Activated B cell treated with CpG ODN at 0.5 μM for 24 hours (primary cell): ENCODE results near the gene NT5C2. TPM values are rescaled to one million over a fixed set of nuclear protein-coding genes. Genes with fewer than 3 reads are reported as not detected.

Source experiments
- ATAC-seq: fragments of 200-7000 bp; cut with Tn5 transposase; one replicate; pipeline ENCODE4 v1.10.0; 2021; ENCODE audit warnings: low read depth, mild to moderate bottlenecking, moderate library complexity
- CTCF ChIA-PET: fragments of 350-600 bp; sonication (Branson Sonifier 250); formaldehyde crosslinking; loops from one replicate; lab custom pipeline; 2021; ENCODE audit warnings: antibody characterized with exemption; lab: Charles Lee
- POLR2A ChIA-PET: fragments of 350-600 bp; sonication (Branson Sonifier 250); formaldehyde crosslinking; loops from one replicate; lab custom pipeline; 2021; ENCODE audit warnings: antibody characterized with exemption; lab: Charles Lee
- DNase-seq: peaks from one replicate; pipeline ENCODE4 v3.0.0; 2022
- H3K27ac Mint-ChIP-seq: one replicate; pipeline ENCODE4 v1.8.0; 2020; ENCODE audit warnings: mixed read lengths
- H3K27me3 Mint-ChIP-seq: one replicate; pipeline ENCODE4 v1.8.0; 2021; ENCODE audit warnings: mixed read lengths
- H3K36me3 Mint-ChIP-seq: one replicate; pipeline ENCODE4 v1.8.0; 2021; ENCODE audit warnings: low read depth, mixed read lengths
- H3K4me1 Mint-ChIP-seq: one replicate; pipeline ENCODE4 v1.8.0; 2021; ENCODE audit warnings: mixed read lengths
- H3K4me3 Mint-ChIP-seq: one replicate; pipeline ENCODE4 v1.8.0; 2020; ENCODE audit warnings: mild to moderate bottlenecking, mixed read lengths
- H3K9me3 Mint-ChIP-seq: one replicate; pipeline ENCODE4 v1.8.0; 2020; ENCODE audit warnings: mixed read lengths
- CTCF ChIP-seq: fragments of 200-600 bp; IDR thresholded peaks from one replicate; pipeline ENCODE4 v1.8.0; 2022; ENCODE audit warnings: antibody characterized with exemption, mild to moderate bottlenecking
- intact Hi-C: fragments of 100-400 bp; cut with micrococcal nuclease; formaldehyde crosslinking; loops from one replicate; pipeline ENCODE4 v1.15.1; 2024
- total RNA-seq: library from RNA; stranded (reverse); gene quantifications from 2 replicates; pipeline ENCODE4 v1.2.3, GENCODE V29; 2022

Gene NT5C2
- total RNA-seq, 1 donor from 2014 or later: 60.4 TPM

GRCh38 chr10:103049237-103049636, 143.8 kb downstream of the NT5C2 start:
- intact Hi-C loops: no loop called here
- ChIA-PET CTCF (no interaction called here), POLR2A (no interaction called here)

DNA sequence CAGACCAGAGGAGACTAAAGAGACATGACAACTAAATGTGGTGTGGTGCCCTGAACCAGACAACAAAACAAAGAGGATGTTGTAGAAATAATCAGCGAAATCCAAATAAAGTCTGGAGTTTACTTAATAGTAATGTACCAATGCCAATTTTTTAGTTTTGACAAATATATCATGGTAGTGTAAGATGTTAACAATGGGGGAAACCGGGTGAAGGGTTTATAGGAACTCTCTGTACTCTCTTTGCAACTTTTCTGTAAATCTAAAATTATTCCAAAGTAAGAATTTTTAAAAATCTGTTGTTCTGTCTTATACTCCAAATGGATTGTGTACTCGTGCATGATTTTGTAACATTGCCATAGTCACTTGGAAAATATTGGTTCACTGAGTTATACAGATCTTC, 145.7 kb downstream of the NT5C2 start:
- intact Hi-C loops: no loop called here
- Mint-ChIP-seq H3K36me3 (peaks cover 13% of the 10 kb centered on the region), H3K9me3 (no peaks in the 10 kb centered on the region), H3K27ac (no peak overlapping the region), H3K4me3 (no peak overlapping the region), H3K27me3 (no peaks in the 10 kb centered on the region), H3K4me1 (peaks cover 5% of the 10 kb centered on the region)
- ATAC-seq (no peak), DNase-seq (no peak)
- POLR2A ChIA-PET: no interaction called here
- TF ChIP-seq CTCF: no peak
- CTCF ChIA-PET: no interaction called here

More at GRCh38 chr10:103049237-103049636, 143.8 kb downstream of the NT5C2 start:
- Mint-ChIP-seq H3K36me3 (peaks cover 18% of the 10 kb centered on the region), H3K9me3 (no peaks in the 10 kb centered on the region), H3K27ac (no peak overlapping the region), H3K4me3 (no peak overlapping the region), H3K4me1 (peaks cover 5% of the 10 kb centered on the region), H3K27me3 (no peaks in the 10 kb centered on the region)
- no peak for DNase-seq
- no peak for ATAC-seq
- TF ChIP-seq CTCF: no peak

GRCh38 chr10:103045961-103046360, 147.1 kb downstream of the NT5C2 start:
- intact Hi-C loops: no loop called here
- POLR2A ChIA-PET: no interaction called here
- TF ChIP-seq CTCF: no peak
- Mint-ChIP-seq H3K27me3 (no peaks in the 10 kb centered on the region), H3K9me3 (no peaks in the 10 kb centered on the region), H3K4me3 (no peak overlapping the region), H3K27ac (no peak overlapping the region), H3K4me1 (peaks cover 15% of the 10 kb centered on the region), H3K36me3 (peaks cover 10% of the 10 kb centered on the region)
- ATAC-seq (no peak), DNase-seq (no peak)
- CTCF ChIA-PET: no interaction called here

DNA sequence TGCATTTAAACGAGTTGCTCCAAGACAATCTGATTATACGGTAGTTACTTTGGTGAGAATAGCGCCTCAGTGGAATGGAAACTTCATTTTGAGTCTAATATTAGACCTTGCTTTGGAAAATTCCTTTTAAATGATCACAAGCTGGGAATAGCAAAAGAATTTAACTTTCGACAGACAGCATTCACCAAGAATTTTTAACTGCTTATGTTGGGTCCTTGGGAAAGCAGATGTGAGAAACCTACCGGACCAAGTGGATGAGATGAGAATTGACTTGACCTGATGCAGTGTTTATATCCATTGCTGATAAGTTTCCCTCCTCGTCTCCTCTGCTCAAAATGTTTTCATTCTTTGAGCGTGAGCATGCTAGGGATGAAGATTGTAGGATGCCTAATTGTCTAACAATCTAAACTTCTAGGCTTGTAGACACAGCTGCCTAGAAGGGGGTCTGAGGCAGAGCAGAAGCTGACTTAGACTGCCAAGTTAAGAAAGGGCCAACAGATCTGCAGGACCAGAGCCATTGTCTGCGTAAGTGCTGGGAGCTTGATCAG, 148.1 kb downstream of the NT5C2 start:
- no peak for TF ChIP-seq CTCF
- ChIA-PET CTCF (no interaction called here), POLR2A (no interaction called here)
- Mint-ChIP-seq H3K9me3 (no peaks in the 10 kb centered on the region), H3K4me3 (no peak overlapping the region), H3K36me3 (peaks cover 5% of the 10 kb centered on the region), H3K4me1 (peaks cover 15% of the 10 kb centered on the region), H3K27me3 (no peaks in the 10 kb centered on the region), H3K27ac (no peak overlapping the region)
- intact Hi-C loops: no loop called here
- DNase-seq (no peak), ATAC-seq (no peak)

DNA sequence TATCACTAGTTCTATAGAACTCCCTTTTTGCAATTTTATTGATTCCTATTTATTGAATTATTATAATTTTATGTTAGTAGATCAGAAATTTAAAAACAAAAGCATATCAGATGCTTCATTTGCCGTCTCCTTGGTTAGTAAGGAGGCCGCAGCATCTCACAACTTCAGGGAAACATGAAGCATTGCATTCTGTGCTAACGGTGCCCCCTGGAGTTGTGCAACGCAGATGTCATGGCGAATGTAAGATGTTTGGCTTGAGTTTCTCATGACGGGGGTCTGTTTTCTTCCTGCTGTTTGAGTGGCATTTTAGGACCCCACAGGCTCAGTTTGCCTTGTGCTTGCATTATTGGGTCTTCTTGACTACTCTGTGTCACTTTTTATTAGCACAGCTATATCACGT, 150.2 kb downstream of the NT5C2 start:
- CTCF ChIA-PET: no interaction called here
- POLR2A ChIA-PET: no interaction called here
- Mint-ChIP-seq H3K4me3 (no peak overlapping the region), H3K27ac (no peak overlapping the region), H3K36me3 (no peaks in the 10 kb centered on the region), H3K9me3 (no peaks in the 10 kb centered on the region), H3K27me3 (no peaks in the 10 kb centered on the region), H3K4me1 (peaks cover 15% of the 10 kb centered on the region)
- TF ChIP-seq CTCF: no peak
- intact Hi-C loops: no loop called here
- no peak for ATAC-seq
- no peak for DNase-seq
